ENCODE data around the gene HECW1. TPM values are rescaled to one million over a fixed set of nuclear protein-coding genes. Genes with fewer than 3 reads are reported as not detected.
"Not testable (repeated sequence)": the region's sequence is repeated elsewhere in the genome, so short reads cannot be mapped to it uniquely, and the experiment has no call there.

HECW1 gene
- total RNA-seq, 1 experiment from 2014 or later: not detected

GRCh38 chr7:43479543-43479942, 367.1 kb downstream of the HECW1 start:
- DNase-seq (ENCODE audit: low read depth, low spot score): no peak
- in situ Hi-C loops (cut with HindIII; ENCODE audit: low pct_unique_long_range_greater_than_20kb, low sequenced_read_pairs): no loop called here

DNA sequence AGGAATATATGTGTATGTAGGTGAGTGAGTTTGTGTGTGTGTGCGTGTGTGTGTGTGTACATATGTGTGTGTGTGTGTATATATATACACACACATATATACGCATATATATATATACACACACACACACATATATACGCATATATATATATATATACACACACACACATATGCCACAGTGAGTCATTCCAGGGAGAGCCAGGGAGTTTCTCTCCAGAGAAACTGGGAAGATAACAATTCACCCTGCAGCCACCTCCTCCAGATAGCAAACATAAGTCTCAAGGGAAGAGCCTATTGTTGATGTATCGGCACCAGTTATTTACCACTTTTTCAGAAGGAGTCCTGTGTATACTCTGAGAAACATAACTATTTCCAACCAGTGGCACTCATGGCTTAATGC, 368.1 kb downstream of the HECW1 start:
- DNase-seq (ENCODE audit: low read depth, low spot score): no peak
- in situ Hi-C loops (cut with HindIII; ENCODE audit: low pct_unique_long_range_greater_than_20kb, low sequenced_read_pairs): no loop called here

DNA sequence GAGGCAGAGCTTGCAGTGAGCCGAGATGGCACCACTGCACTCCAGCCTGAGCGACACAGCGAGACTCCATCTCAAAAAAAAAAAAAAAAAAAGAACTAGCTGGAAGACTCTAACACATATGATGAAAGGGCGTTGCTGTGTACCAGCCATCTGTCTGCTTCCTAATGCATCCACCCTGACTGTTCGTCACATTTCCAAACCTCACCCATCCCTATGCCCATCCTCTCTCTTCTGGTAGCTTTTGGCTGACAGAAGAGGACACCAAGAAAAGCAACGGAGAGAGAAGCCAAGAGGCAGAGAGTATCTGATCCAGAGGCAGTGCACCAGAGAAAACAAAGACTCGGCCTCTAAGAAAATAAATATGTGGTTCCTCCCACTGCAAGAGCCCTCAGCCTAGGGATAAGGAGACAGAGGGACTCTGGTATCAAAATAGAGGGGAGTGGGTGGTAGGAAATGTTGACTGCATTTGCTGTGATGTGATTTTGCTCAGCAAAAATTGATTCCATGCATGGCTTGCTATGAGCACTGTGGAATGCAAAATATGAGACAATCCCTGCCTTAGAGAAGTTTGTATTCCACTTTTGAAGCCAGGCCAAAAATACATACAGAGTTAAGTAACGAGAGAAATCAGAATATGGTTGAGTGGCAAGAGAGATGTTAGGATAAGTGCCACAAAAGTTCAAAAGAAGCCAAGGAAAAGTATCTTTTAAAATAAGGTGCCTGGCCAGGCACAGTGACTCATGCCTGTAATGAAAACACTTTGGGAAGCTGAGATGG, 369.6 kb downstream of the HECW1 start:
- DNase-seq (ENCODE audit: low read depth, low spot score): no peak
- in situ Hi-C loops (cut with HindIII; ENCODE audit: low pct_unique_long_range_greater_than_20kb, low sequenced_read_pairs): no loop called here

DNA sequence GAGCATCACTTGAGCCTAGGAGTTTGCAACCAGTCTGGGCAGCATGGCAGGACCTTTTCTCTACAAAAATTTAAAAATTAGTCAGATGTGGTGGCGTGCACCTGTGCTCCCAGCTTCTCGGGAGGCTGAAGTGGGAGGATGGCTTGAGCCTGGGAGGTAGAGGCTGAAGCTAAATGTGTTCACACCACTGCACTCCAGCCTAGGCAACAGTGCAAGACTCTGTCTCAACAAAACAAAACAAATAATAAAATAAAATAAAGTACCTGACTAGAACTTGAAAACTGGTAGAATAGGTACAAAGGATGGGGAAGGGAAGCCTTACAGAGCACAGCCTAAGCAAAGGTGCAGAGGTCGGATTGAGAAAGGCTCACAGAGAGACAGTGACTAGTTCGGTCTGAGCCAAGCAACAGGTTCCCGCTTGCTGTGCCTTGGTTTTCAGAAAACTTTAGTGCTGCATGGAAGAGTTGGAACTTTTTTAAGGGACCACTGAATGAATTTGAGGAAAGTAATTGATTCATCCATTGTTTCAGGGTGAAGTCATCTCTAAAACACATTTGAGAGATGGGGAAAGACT, 370.3 kb downstream of the HECW1 start:
- DNase-seq (ENCODE audit: low read depth, low spot score): no peak

GRCh38 chr7:43484678-43485395, 372.4 kb downstream of the HECW1 start:
- in situ Hi-C loops (cut with HindIII; ENCODE audit: low pct_unique_long_range_greater_than_20kb, low sequenced_read_pairs): no loop called here
- no peak for DNase-seq (ENCODE audit: low read depth, low spot score)

More for the DNA sequence above, 370.3 kb downstream of the HECW1 start:
- in situ Hi-C loops (cut with HindIII; ENCODE audit: low pct_unique_long_range_greater_than_20kb, low sequenced_read_pairs): no loop called here

DNA sequence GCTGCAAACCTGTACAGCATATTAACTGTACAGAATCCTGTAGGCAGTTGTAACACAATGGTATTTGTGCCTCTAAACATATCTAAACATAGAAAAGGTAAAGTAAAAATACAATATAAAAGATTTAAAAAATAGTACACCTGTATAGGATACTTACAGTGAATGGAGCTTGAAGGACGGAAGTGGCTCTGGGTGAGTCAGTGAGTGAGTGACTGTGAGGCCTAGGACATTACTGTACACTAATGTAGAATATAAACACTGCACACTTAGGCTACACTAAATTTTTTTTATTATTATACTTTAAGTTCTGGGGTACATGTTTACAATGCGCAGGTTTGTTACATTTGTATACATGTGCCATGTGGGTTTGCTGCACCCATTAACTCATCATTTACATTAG, 373.1 kb downstream of the HECW1 start:
- in situ Hi-C loops (cut with HindIII; ENCODE audit: low pct_unique_long_range_greater_than_20kb, low sequenced_read_pairs): no loop called here
- DNase-seq (ENCODE audit: low read depth, low spot score): no peak

GRCh38 chr7:43486008-43486407, 373.6 kb downstream of the HECW1 start:
- DNase-seq (ENCODE audit: low read depth, low spot score); in situ Hi-C loops (cut with HindIII; ENCODE audit: low pct_unique_long_range_greater_than_20kb, low sequenced_read_pairs): not testable (repeated sequence)

DNA sequence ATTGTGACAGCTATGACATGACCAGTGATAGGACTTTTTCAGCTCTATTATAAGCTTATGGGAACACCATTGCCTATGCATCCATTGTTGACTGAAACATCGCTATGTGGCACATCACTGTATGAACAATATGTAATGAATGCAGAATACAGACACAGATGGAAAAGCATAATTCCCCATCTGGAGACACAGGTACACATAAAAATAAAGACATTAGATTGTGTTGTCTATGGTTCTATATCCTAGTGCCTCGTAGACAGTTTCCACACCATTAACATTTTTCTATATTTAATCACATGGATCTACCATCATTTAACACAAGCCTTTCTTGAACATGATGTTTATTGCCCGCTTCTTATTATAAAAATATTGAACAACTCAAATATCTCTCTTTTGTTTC, 374.2 kb downstream of the HECW1 start:
- in situ Hi-C loops (cut with HindIII; ENCODE audit: low pct_unique_long_range_greater_than_20kb, low sequenced_read_pairs): no loop called here

DNA sequence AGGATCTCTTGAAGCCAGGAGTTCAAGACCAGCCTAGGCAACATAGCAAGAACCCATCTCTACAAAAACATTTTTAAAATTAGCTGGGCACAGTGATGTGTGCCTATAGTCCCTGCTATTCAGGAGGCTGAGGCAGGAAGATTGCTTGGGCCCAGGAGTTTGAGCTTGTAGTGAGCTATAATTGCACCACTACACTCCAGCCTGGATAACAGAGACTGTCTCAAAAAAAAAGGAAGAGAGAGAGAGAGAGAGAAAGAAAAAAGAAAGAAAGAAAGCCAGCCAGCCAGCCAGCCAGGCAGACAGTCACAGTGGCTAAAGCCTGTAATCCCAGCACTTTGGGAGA, 375.3 kb downstream of the HECW1 start:
- no peak for DNase-seq (ENCODE audit: low read depth, low spot score)
- in situ Hi-C loops (cut with HindIII; ENCODE audit: low pct_unique_long_range_greater_than_20kb, low sequenced_read_pairs): no loop called here

More for the DNA sequence above, 374.2 kb downstream of the HECW1 start:
- no peak for DNase-seq (ENCODE audit: low read depth, low spot score)

DNA sequence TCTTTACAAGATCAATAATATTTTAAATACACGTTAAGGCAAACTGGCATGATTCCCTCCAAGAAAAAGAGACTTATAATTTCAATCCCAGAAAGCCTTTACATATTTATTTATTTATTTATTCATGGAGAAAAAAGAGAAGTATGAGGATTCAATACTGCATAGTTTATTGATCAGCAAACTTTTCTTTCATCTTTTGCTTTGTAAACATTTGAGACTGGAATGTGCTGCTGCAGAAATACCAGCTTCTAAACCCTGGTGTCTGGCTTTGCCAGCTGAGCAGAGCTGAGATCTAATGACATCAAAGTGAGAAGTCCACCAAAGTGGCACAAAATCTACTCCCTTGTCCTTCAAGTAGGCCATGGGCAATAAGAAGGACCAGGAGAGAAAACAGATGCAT, 376.8 kb downstream of the HECW1 start:
- no peak for DNase-seq (ENCODE audit: low read depth, low spot score)
- in situ Hi-C loops (cut with HindIII; ENCODE audit: low pct_unique_long_range_greater_than_20kb, low sequenced_read_pairs): no loop called here

- DNase-seq (ENCODE audit: low read depth, low spot score): no peak
- in situ Hi-C loops (cut with HindIII; ENCODE audit: low pct_unique_long_range_greater_than_20kb, low sequenced_read_pairs): loop anchor here (10.0 kb wide), 1 partner anchor 75 kb away; no protein-coding TSS in a partner anchor
Measured at GRCh38 chr7:43490016-43490415, 377.6 kb downstream of the HECW1 start.

DNA sequence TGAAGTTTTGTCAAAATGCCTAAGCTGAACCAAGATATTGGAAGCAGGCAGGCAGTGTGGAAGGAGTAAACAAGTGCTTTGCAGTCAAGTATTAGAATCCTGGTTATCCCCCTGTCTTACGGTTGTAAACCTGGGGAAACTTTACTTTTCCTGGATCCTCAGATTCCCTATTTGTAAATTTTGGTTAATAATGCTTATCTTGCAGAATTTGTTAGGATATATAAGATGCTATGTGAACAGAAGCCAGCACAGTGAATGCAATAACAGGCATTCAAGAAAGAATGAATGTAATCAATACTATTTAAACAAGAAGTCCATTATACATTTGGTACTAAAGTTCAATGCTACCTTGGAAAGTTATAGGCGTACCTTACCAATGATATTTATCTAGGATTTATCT, 378.7 kb downstream of the HECW1 start:
- no peak for DNase-seq (ENCODE audit: low read depth, low spot score)
- in situ Hi-C loops (cut with HindIII; ENCODE audit: low pct_unique_long_range_greater_than_20kb, low sequenced_read_pairs): loop anchor here (10.0 kb wide), 1 partner anchor 74 kb away; no protein-coding TSS in a partner anchor

DNA sequence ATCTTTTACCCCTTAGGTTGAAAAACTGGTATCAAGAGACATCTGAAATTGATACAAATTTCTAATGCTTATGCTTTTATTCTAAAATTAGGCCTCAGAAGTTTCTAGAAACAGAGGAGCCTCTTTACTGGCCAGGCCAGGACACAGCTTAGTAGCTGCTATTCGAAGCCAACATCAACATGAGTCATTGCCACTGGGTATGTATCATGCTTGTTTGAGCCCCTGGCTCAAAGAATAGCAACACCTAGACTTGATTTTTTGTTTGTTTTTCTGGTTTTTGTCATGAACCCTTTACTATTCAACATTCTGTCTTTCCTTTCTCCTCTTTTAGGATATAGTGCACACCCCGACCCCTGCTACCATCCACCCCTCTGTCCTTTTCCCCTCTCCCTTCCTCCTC, 379.5 kb downstream of the HECW1 start:
- in situ Hi-C loops (cut with HindIII; ENCODE audit: low pct_unique_long_range_greater_than_20kb, low sequenced_read_pairs): loop anchor here (10.0 kb wide), 1 partner anchor 73 kb away; no protein-coding TSS in a partner anchor

GRCh38 chr7:43492896-43493295, 380.4 kb downstream of the HECW1 start:
- DNase-seq (ENCODE audit: low read depth, low spot score): no peak

More for the DNA sequence above, 379.5 kb downstream of the HECW1 start:
- no peak for DNase-seq (ENCODE audit: low read depth, low spot score)

GRCh38 chr7:43495572-43495971, 383.1 kb downstream of the HECW1 start:
- in situ Hi-C loops (cut with HindIII; ENCODE audit: low pct_unique_long_range_greater_than_20kb, low sequenced_read_pairs): loop anchor here (10.0 kb wide), 1 partner anchor 69 kb away; no protein-coding TSS in a partner anchor
- DNase-seq (ENCODE audit: low read depth, low spot score): no peak

More at GRCh38 chr7:43492896-43493295, 380.4 kb downstream of the HECW1 start:
- in situ Hi-C loops (cut with HindIII; ENCODE audit: low pct_unique_long_range_greater_than_20kb, low sequenced_read_pairs): loop anchor here (10.0 kb wide), 1 partner anchor 72 kb away; no protein-coding TSS in a partner anchor

GRCh38 chr7:43496596-43496995, 384.1 kb downstream of the HECW1 start:
- in situ Hi-C loops (cut with HindIII; ENCODE audit: low pct_unique_long_range_greater_than_20kb, low sequenced_read_pairs): loop anchor here (10.0 kb wide), 1 partner anchor 68 kb away; no protein-coding TSS in a partner anchor
- no peak for DNase-seq (ENCODE audit: low read depth, low spot score)

GRCh38 chr7:43501870-43502269, 389.4 kb downstream of the HECW1 start:
- in situ Hi-C loops (cut with HindIII; ENCODE audit: low pct_unique_long_range_greater_than_20kb, low sequenced_read_pairs): no loop called here
- peak; percentile 95 for DNase-seq (ENCODE audit: low read depth, low spot score)

- no peak for DNase-seq (ENCODE audit: low read depth, low spot score)
- in situ Hi-C loops (cut with HindIII; ENCODE audit: low pct_unique_long_range_greater_than_20kb, low sequenced_read_pairs): no loop called here
Measured at GRCh38 chr7:43502941-43503340, 390.5 kb downstream of the HECW1 start.

Data from SK-MEL-5 (cell line).